ENCODE results near the gene ATRNL1.

ATRNL1 gene

GRCh38 chr10:115972426-115972825, 879.3 kb downstream of the ATRNL1 start:
- DNase-seq (ENCODE audit: low read depth) = no peak
- no peak for TF ChIP-seq CTCF (conservative IDR thresholded peaks at IDR 0.05; ENCODE audit: low read length)
- no peak overlapping the region for H3K4me3 ChIP-seq (ENCODE audit: low read length)

GRCh38 chr10:115974351-115974750, 881.2 kb downstream of the ATRNL1 start:
- no peak for TF ChIP-seq CTCF (conservative IDR thresholded peaks at IDR 0.05; ENCODE audit: low read length)
- no peak overlapping the region for H3K4me3 ChIP-seq (ENCODE audit: low read length)
- DNase-seq (ENCODE audit: low read depth) = no peak

GRCh38 chr10:115974816-115975430, 881.8 kb downstream of the ATRNL1 start:
- H3K4me3 ChIP-seq (ENCODE audit: low read length) = no peak overlapping the region
- no peak for TF ChIP-seq CTCF (conservative IDR thresholded peaks at IDR 0.05; ENCODE audit: low read length)
- no peak for DNase-seq (ENCODE audit: low read depth)

- TF ChIP-seq CTCF (conservative IDR thresholded peaks at IDR 0.05; ENCODE audit: low read length) = no peak
- no peak overlapping the region for H3K4me3 ChIP-seq (ENCODE audit: low read length)
- no peak for DNase-seq (ENCODE audit: low read depth)
These were observed 882.3 kb downstream of the ATRNL1 start for GRCh38 chr10:115975506-115975905.

GRCh38 chr10:115976342-115976741, 883.2 kb downstream of the ATRNL1 start:
- no peak overlapping the region for H3K4me3 ChIP-seq (ENCODE audit: low read length)
- DNase-seq (ENCODE audit: low read depth) = no peak
- TF ChIP-seq CTCF (conservative IDR thresholded peaks at IDR 0.05; ENCODE audit: low read length) = no peak

GRCh38 chr10:115977855-115978254, 884.7 kb downstream of the ATRNL1 start:
- TF ChIP-seq CTCF (conservative IDR thresholded peaks at IDR 0.05; ENCODE audit: low read length) = no peak
- no peak for DNase-seq (ENCODE audit: low read depth)

GRCh38 chr10:115979576-115979975, 886.4 kb downstream of the ATRNL1 start:
- TF ChIP-seq CTCF (conservative IDR thresholded peaks at IDR 0.05; ENCODE audit: low read length) = no peak
- no peak overlapping the region for H3K4me3 ChIP-seq (ENCODE audit: low read length)
- no peak for DNase-seq (ENCODE audit: low read depth)

More at GRCh38 chr10:115977855-115978254, 884.7 kb downstream of the ATRNL1 start:
- no peak overlapping the region for H3K4me3 ChIP-seq (ENCODE audit: low read length)

Data from AG10803 (cell line).